Erythroblast (primary cell): Measurements from ENCODE around the gene MRPL34.
A peak's percentile ranks its signal among the peaks of the same experiment; 100 is the strongest.

Source experiments
- DNase-seq, 2 experiments: peaks; one replicate each; lab custom pipeline; 2025; lab: John Stamatoyannopoulos, UW
- GATA1 ChIP-seq: IDR thresholded peaks from 2 replicates; pipeline ENCODE4 v1.6.1; 2011; ENCODE audit warnings: low read depth, mild to moderate bottlenecking, control low read depth, low read length, moderate library complexity
- POLR2A ChIP-seq: IDR thresholded peaks from 2 replicates; pipeline ENCODE4 v1.6.1; 2011; ENCODE audit warnings: mild to moderate bottlenecking, low read length

The MRPL34 gene

GRCh38 chr19:17332360-17332676 is 26.6 kb downstream of the MRPL34 start:
- no peak for DNase-seq
- no peak for TF ChIP-seq POLR2A
- TF ChIP-seq GATA1 = no peak

DNA sequence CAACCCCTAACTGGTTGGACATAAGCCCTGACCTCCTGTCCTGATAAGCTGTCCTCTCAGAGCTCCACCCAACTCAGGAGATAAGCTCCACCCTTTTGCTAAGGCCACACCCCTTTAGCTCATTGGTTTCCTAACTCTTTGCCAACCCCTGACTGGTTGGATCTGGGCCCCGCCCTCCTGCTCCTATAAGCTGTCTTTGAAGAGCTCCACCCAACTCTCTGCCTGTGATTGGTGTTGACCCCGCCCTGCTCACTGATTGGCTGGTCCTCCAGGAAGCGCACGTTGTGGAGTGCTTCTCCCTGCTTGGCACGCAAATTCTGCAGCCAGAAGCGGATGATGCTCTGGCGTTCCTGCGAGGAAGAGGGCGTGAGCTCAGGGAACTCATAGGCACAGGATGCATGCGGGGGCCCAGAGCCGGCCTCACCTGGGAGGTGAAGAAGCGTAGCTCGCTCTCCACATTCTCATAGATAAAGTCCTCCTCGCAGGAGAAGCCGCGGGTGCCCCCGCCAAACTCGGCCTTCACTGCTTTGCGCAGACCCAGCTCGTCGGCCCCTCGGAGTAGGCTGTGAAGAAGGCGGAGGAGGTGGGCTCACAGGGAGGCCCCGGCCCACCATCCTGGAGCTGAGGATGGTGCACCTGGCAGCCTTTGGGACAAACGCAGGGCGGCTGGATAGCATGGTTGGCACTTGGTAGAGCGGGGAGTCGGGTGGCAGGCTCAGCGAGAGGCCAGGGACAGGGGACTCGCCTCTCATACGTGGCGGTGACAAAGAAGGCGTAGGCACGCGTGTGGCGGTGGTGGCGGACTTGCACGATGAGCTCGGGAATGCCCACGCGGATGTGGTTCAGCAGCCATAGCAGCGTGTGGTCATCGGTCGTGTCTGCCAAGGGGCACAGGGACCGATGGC is 27.3 kb downstream of the MRPL34 start:
- TF ChIP-seq POLR2A (no peak), GATA1 (no peak)
- peak; percentile 80 to 91 for DNase-seq

DNA sequence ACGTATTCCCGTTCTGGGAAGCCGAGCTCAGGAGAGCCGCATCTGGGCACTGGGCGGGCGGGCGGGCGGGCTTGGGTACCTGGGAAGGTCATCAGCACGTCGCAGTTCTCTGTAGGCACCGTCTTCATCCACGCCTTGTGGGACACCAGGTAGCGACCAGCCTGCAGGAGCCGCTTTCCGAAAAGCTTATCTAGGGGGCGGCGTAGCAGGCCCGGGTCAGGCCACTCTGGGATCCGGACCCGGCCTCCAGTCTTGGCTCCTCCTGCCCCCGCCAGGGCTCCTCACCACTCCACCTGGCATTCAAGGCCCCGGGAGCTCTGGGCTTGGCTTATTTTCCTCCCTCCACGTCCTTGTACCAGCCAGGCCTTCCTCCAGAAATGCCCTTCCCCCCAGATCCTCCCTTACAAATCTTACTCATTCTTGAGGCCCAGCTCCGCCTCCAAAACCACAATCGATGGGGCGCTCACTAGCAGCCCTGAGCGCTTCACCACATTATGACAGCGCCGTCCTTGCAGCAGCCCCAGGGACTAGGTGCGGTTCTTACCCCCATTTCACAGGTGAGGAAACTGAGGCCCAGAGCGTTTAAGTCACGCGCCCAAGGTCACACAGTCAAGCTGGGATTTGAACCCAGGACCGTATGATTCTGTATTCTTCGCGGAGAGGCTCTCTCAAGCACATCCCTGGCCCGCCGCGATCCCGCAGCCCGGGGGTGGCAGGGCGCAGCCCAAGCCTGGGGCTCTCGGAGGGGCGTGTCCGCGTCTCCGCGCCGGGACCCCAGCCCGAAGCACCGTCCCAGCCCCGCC is 28.1 kb downstream of the MRPL34 start:
- DNase-seq = peak; percentile 67 to 72
- TF ChIP-seq POLR2A (no peak), GATA1 (no peak)

DNA sequence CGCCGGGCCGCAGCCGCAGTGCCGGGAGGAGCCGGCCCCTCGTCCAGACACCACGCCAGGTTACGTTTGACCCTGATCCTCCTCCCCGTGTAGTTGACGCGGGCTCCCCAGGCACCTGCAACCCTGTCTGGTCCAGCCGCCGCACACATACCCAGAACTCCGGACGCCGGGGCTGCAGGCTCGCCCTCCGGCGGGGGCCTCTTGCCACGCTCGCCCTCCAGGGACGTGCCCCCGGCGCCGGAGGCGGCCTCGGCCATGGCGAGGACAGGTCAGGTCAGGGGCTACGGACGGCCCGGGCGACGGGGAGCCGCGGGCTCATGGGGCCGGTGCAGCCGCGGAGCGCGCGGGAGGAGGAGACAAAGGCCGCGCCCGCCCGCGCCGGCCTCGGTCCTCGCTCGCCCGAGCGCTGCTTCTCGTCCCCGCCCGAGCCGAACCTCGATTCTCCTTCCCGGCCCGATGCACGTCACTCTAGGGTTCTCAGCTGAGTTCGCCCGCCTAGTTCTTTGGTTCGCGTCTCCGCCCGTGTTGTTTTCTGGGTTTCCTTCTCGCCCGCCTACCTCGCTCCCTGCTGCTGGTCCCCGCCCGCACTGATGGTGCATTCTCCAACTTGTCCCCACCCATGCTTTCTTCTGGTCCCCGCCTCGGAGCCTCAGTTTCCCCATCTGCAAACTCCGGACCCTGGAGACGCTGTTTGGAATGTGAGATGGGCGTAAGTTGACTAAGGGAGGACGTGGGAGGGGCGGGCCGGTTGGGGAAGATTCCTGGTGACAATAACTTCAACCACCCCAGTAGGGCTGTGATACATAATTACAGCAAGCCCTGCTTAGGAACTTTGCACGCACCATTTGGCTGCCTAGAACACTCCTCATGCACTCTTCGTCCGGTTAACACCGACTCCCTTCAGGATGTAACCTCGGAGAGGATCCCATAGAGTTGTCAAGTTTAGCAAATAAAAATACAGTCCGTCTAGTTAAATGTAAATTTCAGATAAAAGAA is 29.0 kb downstream of the MRPL34 start, which contains the start of gene ANO8:
Gene ANO8 (minus strand): TSS at position 442 of the 996 bp plus-strand sequence. CDS start 185 bp downstream, at position 257.
- no peak for TF ChIP-seq GATA1
- TF ChIP-seq POLR2A = no peak
- DNase-seq = peak; percentile 99

DNA sequence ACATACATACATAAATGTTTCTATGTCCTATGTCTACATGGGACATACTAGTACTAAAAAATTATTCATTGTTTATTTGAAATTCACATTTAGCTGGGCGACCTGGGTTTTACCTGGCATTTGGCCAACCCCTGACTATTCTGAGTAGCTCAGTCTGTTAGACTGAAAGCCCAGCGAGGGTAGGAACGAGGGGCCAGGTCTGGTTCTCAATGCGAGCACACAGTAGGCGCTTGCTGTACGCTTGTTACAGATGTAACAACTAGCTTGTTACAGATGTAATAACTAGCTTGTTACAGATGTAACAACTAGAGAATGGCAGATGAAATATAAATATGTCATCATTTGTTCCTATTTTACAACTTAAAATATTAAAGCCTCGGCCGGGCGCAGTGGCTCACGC is 29.9 kb downstream of the MRPL34 start:
- TF ChIP-seq GATA1 = no peak
- TF ChIP-seq POLR2A = no peak
- peak in 1 of 2 experiments; percentile 48 for DNase-seq

DNA sequence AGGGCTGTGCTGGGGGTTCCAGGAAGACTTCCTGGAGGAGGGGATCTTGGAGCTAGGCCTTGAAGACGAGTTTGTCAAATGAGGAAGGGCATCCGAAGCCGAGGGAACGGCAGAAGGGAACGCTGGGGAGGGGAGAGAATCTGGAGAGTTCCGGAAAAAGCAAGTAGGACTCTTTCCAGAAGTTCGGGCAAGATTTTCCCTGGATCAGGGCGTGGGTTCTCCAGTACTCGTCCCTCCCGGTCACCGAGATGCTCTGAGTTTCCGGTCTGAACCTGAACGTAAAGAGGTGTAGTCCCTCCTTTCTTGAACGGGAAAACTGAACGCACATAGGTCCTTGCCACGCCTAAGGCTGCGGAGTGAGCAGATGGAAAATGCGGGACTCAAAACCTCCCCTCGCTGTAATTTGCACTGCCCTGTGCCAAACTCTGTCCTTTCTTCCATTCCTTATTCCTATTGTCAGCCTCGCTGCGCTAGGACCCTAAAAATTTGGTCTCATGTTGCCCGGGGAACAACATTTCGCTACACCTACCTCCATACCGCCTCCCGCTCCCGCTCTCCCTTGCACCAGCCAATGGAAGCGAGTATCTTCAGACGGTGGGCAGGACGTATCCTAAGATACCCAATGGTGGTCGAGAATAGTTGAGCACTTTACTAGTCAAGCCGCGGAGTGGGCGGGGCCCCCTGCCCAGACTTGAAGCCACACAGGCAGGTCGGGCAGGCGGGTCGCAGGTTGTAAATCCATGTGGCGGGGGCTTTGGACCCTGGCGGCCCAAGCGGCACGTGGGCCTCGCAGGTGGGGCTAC is 31.4 kb downstream of the MRPL34 start, which contains the start of gene GTPBP3:
Gene GTPBP3 (plus strand): TSS at position 682 of the 803 bp plus-strand sequence. CDS start 59 bp downstream, at position 741.
- TF ChIP-seq POLR2A (peak; percentile 63), GATA1 (no peak)
- peak; percentile 98 to 99 for DNase-seq

DNA sequence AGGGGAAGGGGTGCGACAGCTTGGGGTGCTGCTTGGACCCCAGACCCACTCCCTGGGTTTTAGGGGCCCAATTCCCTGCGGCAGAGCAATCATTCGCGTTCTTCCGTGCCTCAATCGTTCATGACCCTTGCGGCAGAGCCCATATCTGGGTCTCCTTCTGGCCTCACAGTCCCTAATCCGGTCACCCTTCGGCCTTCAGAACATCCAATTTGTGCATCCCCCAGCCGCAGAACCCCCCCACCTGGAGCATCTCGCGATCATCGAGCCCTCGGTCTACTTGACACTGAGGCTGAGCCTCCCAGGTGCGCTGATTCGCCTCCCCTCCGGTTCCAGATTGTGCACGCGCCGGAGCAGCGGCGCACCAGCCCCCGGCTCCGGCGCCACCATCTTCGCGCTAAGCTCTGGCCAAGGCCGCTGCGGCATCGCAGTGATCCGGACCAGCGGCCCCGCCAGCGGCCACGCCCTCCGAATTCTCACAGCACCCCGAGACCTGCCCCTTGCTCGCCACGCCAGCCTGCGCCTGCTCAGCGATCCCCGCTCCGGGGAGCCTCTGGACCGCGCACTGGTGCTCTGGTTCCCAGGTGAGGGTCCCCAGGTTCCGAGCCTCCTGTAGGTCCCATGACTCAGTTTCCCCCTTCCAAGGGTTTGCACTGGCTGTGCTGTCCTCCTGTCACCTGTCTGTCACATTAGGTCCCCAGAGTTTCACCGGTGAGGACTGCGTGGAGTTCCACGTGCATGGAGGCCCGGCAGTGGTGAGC is 32.2 kb downstream of the MRPL34 start:
- DNase-seq = peak; percentile 68 to 69
- TF ChIP-seq POLR2A = peak; percentile 29
- TF ChIP-seq GATA1 = no peak

GRCh38 chr19:17338433-17339078 is 32.9 kb downstream of the MRPL34 start:
- no peak for TF ChIP-seq POLR2A
- TF ChIP-seq GATA1 = no peak
- DNase-seq = no peak

DNA sequence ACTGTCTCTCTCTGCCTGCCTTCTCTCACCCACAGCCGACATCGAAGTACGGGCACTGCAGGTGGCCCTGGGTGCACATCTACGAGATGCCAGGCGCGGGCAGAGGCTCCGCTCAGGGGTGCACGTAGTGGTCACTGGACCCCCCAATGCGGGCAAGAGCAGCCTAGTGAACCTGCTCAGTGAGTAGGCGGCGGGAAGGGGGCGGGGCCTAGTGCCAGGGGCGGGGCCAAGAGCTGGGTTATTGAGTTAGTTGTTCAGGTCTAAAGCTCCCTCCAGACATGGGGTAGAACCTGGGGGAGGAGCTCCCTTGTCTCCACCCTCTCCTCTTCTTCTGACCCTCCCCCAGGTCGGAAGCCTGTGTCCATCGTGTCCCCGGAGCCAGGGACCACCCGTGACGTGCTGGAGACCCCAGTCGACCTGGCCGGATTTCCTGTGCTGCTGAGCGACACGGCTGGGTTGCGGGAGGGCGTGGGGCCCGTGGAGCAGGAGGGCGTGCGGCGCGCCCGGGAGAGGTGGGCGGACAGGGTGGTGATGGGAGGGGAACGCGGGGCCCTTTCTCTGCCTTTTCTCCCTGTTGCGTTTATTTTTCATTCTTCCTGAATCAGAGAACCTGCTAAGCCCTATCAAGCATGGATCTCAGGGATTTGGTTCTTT is 33.5 kb downstream of the MRPL34 start:
- DNase-seq = peak in 1 of 2 experiments; percentile 37
- TF ChIP-seq GATA1 (no peak), POLR2A (no peak)

DNA sequence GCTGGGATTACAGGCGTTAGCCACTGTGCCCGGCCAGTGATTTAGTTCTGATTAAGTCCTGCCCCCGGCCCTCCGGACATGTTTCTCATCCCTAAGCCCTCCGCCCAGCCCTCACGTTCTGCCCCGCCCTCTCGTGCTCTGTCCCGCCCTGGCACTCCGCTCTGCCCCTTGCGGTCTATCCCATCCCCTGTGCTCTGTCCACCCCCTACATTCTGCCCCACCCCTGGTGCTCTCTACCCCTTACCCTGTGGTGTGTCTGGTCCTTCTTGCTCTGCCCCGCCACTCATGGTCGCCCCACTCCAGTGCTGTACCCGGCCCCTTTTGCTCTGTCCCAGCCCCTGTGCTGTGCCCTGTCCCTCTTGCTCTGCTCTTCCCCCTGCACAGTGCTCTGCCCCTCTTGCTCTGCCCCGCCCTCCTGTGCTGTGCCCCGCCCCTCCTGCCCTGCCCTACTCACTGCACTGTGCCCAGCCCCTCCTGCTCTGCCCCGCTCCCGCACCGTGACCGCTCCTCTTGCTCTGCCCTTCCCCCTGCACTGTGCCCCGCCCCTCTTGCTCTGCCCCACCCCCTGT is 34.7 kb downstream of the MRPL34 start:
- peak; percentile 71 to 76 for DNase-seq

GRCh38 chr19:17340871-17341357 is 35.2 kb downstream of the MRPL34 start:
- DNase-seq = no peak
- TF ChIP-seq POLR2A (no peak), GATA1 (no peak)

More for the DNA sequence above, 34.7 kb downstream of the MRPL34 start:
- TF ChIP-seq POLR2A (no peak), GATA1 (no peak)
